Coronary artery (tissue), 2 donors: ENCODE measurements around the gene LAMA1.

Experiments
- DNase-seq: peaks from one replicate; pipeline ENCODE4 v3.0.0-alpha.2; 2017; ENCODE audit warnings: low spot score
- H3K27ac ChIP-seq, 2 donors: fragments of 200-600 bp; sonication (generic); one replicate each; pipeline ENCODE4 v1.5.1; 2016 to 2019
- H3K4me3 ChIP-seq: fragments of 200-600 bp; sonication (generic); 2 replicates; pipeline ENCODE4 v1.5.1; 2016; ENCODE audit warnings: mild to moderate bottlenecking, moderate library complexity
- TF ChIP-seq, protein P1 (sequence below): fragments of 200-600 bp; sonication (generic); IDR thresholded peaks from one replicate; pipeline ENCODE4 v1.5.1; 2019; ENCODE audit warnings: antibody characterized with exemption

Gene LAMA1

DNA sequence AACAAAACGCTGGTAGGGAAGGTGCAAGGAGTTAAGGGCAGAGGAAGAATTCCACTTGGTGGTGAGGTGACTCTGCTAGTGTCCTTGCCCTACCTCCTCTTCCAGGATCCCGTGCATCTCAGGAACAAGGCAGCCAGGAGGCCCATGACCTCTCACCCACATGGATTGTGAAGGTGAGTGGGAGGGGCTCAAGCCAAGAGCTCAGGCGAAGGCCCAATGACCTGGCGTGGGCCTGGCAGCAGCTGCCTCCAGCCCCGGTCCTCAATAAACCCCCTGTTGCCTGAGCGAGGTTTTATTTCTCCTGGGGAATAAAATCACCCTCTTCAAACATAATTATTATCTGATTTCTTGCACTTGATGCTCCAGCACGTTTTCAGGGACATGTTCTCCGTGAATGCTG lies 28.2 kb downstream of the LAMA1 start:
- TF ChIP-seq, protein P1, sequence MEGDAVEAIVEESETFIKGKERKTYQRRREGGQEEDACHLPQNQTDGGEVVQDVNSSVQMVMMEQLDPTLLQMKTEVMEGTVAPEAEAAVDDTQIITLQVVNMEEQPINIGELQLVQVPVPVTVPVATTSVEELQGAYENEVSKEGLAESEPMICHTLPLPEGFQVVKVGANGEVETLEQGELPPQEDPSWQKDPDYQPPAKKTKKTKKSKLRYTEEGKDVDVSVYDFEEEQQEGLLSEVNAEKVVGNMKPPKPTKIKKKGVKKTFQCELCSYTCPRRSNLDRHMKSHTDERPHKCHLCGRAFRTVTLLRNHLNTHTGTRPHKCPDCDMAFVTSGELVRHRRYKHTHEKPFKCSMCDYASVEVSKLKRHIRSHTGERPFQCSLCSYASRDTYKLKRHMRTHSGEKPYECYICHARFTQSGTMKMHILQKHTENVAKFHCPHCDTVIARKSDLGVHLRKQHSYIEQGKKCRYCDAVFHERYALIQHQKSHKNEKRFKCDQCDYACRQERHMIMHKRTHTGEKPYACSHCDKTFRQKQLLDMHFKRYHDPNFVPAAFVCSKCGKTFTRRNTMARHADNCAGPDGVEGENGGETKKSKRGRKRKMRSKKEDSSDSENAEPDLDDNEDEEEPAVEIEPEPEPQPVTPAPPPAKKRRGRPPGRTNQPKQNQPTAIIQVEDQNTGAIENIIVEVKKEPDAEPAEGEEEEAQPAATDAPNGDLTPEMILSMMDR, result no peak
- no peak for DNase-seq
- Histone ChIP-seq H3K4me3 (no peak overlapping the region), H3K27ac (no peak overlapping the region)

DNA sequence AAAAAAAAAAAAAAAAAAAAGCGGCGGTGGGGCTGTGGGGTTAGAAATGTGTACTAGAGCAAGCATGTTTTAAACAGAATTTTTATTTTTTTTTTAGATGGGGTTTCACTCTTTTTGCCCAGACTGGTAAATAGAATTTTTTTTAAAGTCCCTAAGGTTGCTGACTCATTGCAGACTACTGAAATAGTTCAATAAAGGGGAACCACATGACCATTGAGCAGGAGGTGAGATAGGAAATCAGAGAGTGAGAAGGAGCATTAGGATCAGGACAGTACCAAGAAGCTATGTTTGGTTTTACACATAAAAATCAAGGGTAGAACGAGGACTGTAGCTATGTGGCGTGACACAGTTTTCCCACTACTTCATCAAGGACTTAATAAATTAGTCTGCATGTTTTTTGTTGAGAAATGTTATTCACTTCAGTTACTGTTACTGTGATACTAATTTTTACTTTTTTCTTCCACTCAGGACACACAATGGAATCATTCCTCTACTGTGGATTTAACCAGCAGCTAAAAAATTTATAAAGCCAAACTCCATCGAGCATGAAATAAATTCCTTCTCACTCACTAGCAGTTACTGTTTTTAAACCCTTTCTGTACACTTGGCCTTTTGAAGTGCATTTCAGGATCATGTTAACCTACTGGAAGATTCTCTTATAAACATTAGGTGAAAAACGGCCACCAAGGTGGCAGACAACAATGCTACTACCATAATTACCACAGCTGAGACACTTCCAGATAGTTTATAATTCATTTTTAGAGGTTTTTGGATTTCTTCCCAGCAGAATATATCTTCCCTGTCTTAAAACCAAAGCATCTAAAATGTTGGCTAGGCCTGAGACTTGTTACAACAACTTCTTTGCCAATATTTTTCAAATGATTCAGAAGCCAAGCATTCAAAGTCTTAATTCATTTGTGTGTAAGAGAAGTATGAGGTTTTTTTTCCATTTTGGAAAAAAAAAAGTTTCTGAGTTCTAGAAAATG lies 33.2 kb downstream of the LAMA1 start:
- TF ChIP-seq, protein P1, result no peak
- Histone ChIP-seq H3K4me3 (no peak overlapping the region), H3K27ac (peak overlapping the region; percentile 35 to 75)
- no peak for DNase-seq

DNA sequence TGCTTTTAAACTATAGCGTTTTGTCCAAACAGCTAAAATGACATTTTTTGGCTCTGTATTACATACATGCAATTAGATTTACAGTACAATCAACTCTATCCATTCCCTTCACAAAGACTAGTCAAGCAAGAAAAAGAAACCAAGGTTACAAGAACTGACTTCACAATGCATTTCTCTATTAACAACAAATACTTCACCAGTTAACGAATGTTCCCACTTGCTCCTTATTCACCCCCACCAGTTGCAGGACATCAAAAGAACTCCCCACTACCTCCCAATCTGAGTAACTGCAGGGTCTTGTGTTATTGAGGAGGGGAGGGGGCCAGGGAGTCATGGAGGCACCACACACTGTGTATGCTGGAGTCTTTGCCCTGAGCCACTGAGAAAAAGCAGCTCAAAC lies 34.9 kb downstream of the LAMA1 start:
- no peak overlapping the region for H3K27ac ChIP-seq
- H3K4me3 ChIP-seq, result no peak overlapping the region
- DNase-seq, result no peak
- TF ChIP-seq, protein P1, result no peak

DNA sequence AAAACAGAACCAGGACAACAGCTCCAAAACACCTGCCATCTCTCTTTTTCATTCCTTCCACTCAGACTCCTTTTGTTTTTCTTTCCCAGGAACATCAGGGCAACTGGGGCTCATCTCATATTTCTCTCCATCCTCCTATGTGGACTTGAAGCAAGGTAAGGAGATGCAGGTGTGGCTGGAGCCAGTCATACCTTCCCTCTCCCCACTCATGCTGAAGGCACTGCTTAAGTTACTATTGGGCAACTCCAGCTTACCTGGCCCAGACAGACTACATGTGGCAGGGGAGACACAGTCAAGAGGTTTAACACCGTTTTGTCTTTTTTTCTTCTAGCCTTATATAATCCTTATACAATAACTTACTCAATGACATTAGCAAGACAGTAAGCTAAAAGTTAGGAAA lies 38.4 kb downstream of the LAMA1 start:
- DNase-seq, result no peak
- Histone ChIP-seq H3K27ac (no peak overlapping the region), H3K4me3 (no peak overlapping the region)
- TF ChIP-seq, protein P1, result no peak

DNA sequence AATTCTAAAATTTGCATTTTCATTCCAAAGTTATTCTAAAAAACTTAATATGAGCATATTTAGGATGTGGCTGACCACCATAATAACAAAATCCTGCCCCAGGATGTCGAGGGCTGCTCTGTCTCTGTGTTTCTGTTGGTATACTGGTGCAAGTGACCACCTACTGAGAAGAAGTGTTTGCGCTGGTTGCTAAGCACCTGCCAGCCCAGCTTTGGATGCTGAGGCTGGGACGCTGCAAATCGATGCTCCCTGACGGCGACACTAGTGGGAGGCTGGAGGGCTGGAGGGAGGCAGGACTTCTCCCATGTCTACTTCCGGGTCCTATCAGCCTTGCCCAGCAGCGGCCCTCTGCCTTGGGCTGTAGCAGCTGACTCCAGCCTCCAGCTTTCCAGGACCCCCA lies 45.0 kb downstream of the LAMA1 start:
- TF ChIP-seq, protein P1, result no peak
- H3K27ac ChIP-seq, result no peak overlapping the region
- no peak overlapping the region for H3K4me3 ChIP-seq
- DNase-seq, result no peak

DNA sequence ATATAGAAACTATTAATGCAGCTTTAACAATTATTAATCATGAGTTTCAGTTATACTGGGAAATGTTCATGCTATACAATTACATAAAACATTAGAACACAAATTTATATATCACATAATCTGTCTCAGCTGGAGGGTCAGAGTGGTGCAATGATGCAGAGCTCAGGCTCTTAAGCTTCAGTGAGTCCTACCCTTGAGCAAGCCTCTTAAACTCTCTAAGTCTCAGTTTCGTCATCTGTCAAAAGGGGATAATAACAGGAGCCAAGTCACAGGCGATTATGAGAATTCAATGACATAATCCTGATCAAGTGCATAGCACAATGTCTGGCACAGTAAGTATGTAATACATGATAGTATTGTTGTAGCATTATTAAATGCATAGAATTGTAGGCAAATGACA lies 46.0 kb downstream of the LAMA1 start:
- Histone ChIP-seq H3K27ac (no peak overlapping the region), H3K4me3 (no peak overlapping the region)
- TF ChIP-seq, protein P1, result no peak
- DNase-seq, result no peak

DNA sequence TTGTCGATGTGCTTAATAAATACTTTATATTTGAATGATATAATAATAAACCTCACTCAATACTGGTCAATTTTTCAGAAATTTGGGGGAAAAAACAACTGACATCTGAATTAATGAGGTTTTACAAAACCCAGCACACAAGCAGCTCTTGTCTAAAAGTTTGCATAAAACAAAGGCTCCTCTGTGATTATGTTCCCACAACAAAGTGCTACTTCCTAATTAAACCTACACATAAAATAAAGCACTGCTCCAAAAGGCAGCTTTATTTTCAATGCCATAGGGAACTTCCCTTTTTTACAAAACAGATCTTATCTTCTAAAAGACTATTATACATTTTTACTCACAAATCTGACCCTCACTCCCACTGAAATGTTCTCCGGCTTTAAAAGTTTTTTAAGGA lies 47.1 kb downstream of the LAMA1 start:
- no peak overlapping the region for H3K4me3 ChIP-seq
- TF ChIP-seq, protein P1, result no peak
- no peak overlapping the region for H3K27ac ChIP-seq
- no peak for DNase-seq
